ACC112 (cell line): ENCODE data around the gene ARFGAP3.

Experiments
- H2AFZ ChIP-seq: fragments of 200-600 bp; sonication (generic); one replicate; pipeline ENCODE4 v1.6.0; 2017; ENCODE audit warnings: antibody characterized with exemption, low read length; ENCODE audit not compliant: unreplicated experiment
- H3K27ac ChIP-seq: fragments of 200-600 bp; sonication (generic); 2 replicates; pipeline ENCODE4 v1.5.1; 2014; ENCODE audit warnings: low read depth, mild to moderate bottlenecking, antibody characterized with exemption, low read length, moderate library complexity
- H3K27me3 ChIP-seq: fragments of 200-600 bp; sonication (generic); 2 replicates; pipeline ENCODE4 v1.6.1; 2014; ENCODE audit warnings: mild to moderate bottlenecking, antibody characterized with exemption, low read length, moderate library complexity, mixed read lengths; ENCODE audit not compliant: insufficient read depth
- H3K36me3 ChIP-seq: fragments of 200-600 bp; sonication (generic); 2 replicates; pipeline ENCODE4 v1.6.1; 2016; ENCODE audit warnings: mild to moderate bottlenecking, antibody characterized with exemption, low read length, moderate library complexity, mixed read lengths; ENCODE audit not compliant: insufficient read depth
- H3K4me1 ChIP-seq: fragments of 200-600 bp; sonication (generic); one replicate; pipeline ENCODE4 v1.6.1; 2016; ENCODE audit warnings: low read length, mixed read lengths; ENCODE audit not compliant: insufficient read depth, unreplicated experiment, control insufficient read depth
- H3K4me3 ChIP-seq: fragments of 200-600 bp; sonication (generic); 2 replicates; pipeline ENCODE4 v1.5.1; 2014; ENCODE audit warnings: mild to moderate bottlenecking, low read depth, low read length
- H3K79me2 ChIP-seq: fragments of 200-600 bp; sonication (generic); one replicate; pipeline ENCODE4 v1.6.0; 2016; ENCODE audit warnings: low read length; ENCODE audit not compliant: control insufficient read depth, unreplicated experiment, insufficient read depth

The ARFGAP3 gene

GRCh38 chr22:42805016-42805997 is 51.8 kb downstream of the ARFGAP3 start:
- no peak overlapping the region for H2AFZ ChIP-seq
- H3K27me3 ChIP-seq: no peaks in the 10 kb centered on the region
- H3K27ac ChIP-seq: no peak overlapping the region
- H3K79me2 ChIP-seq: no peaks in the 10 kb centered on the region
- peaks cover 7% of the 10 kb centered on the region; the same call in 1 of the 2 replicates for H3K36me3 ChIP-seq
- peaks cover 5% of the 10 kb centered on the region for H3K4me1 ChIP-seq
- H3K4me3 ChIP-seq: no peak overlapping the region

DNA sequence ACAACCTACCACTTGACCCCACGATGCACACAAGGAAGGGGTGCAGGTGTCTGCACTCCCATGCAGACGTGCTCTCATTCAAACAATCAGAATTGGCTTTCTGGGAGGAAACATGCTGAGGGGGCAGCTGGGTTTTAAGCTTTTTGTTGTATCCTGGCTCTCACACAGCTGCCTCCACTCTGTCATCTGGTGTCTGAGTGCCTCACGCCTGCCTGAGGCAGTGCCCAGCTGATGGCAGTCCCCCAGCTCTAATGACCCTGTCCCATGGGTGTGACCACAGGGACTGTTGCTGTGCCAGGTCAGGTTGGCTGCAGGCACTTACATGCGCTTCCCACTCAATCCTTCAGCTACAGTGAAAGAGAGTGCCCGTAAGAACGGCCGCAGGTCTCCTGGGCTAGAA is 53.7 kb downstream of the ARFGAP3 start:
- H2AFZ ChIP-seq: no peak overlapping the region
- H3K27ac ChIP-seq: no peak overlapping the region
- H3K36me3 ChIP-seq: no peaks in the 10 kb centered on the region
- no peak overlapping the region for H3K4me3 ChIP-seq
- peaks cover 5% of the 10 kb centered on the region for H3K4me1 ChIP-seq
- no peaks in the 10 kb centered on the region for H3K27me3 ChIP-seq
- no peaks in the 10 kb centered on the region for H3K79me2 ChIP-seq

- H2AFZ ChIP-seq: no peak overlapping the region
- no peaks in the 10 kb centered on the region for H3K36me3 ChIP-seq
- H3K27me3 ChIP-seq: no peaks in the 10 kb centered on the region
- no peak overlapping the region for H3K4me3 ChIP-seq
- no peaks in the 10 kb centered on the region for H3K79me2 ChIP-seq
- H3K27ac ChIP-seq: no peak overlapping the region
- H3K4me1 ChIP-seq: peaks cover 5% of the 10 kb centered on the region
Observed at GRCh38 chr22:42801252-42802080, 55.6 kb downstream of the ARFGAP3 start.

- no peaks in the 10 kb centered on the region for H3K27me3 ChIP-seq
- no peak overlapping the region for H3K27ac ChIP-seq
- H3K79me2 ChIP-seq: no peaks in the 10 kb centered on the region
- H3K36me3 ChIP-seq: no peaks in the 10 kb centered on the region
- no peak overlapping the region for H2AFZ ChIP-seq
- peaks cover under 1% of the 10 kb centered on the region for H3K4me1 ChIP-seq
- no peak overlapping the region for H3K4me3 ChIP-seq
Observed at GRCh38 chr22:42800451-42801251, 56.4 kb downstream of the ARFGAP3 start.

DNA sequence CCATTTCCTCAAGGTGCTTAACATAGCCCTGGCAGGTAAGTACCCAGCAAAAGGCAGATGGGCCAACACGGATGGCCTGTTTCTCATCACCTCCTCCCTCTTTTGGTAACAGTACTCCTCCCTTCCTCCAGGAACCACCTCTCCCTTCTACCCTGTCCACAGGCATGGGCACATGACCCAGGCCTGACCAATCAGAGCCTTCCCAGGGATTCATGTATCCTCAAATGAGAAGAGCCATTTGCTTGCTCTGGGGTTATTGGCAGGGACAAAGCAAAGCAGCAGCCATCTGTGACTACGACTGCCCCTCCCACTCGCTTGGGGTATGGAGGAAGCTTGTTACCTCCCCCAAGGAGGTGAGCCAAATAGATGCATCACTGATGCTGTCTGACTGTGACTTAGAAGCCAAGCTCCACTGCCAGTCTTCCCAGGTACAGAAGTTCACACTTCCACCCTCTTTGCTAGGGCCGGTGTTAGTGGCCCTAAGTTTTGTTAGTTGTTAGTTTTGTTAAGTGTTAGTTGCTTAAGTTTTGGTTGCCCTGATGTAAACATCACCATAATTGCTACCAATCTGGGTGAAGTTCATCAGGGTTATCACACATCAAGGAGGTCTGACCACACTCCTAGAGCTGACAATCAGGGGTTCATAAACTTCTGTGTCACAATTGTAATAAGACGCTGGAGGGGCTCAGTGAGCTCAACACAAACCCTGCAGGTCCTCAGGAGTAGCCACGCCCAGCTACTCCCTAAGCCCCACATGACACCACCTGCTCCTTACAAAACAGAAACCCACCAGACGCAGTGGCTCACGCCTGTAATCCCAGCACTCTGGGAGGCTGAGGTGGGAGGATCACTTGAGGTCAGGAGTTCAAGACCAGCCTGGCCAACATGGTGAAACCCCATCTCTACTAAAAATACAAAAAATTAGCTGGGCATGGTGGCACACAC is 57.3 kb downstream of the ARFGAP3 start:
- no peak overlapping the region for H2AFZ ChIP-seq
- no peaks in the 10 kb centered on the region for H3K79me2 ChIP-seq
- H3K27ac ChIP-seq: no peak overlapping the region
- no peaks in the 10 kb centered on the region for H3K4me1 ChIP-seq
- H3K36me3 ChIP-seq: no peaks in the 10 kb centered on the region
- H3K4me3 ChIP-seq: no peak overlapping the region
- H3K27me3 ChIP-seq: no peaks in the 10 kb centered on the region

- no peaks in the 10 kb centered on the region for H3K79me2 ChIP-seq
- H3K4me3 ChIP-seq: no peak overlapping the region
- no peak overlapping the region for H2AFZ ChIP-seq
- H3K36me3 ChIP-seq: no peaks in the 10 kb centered on the region
- H3K4me1 ChIP-seq: no peaks in the 10 kb centered on the region
- H3K27me3 ChIP-seq: no peaks in the 10 kb centered on the region
- no peak overlapping the region for H3K27ac ChIP-seq
Observed at GRCh38 chr22:42799061-42799460, 58.0 kb downstream of the ARFGAP3 start.

DNA sequence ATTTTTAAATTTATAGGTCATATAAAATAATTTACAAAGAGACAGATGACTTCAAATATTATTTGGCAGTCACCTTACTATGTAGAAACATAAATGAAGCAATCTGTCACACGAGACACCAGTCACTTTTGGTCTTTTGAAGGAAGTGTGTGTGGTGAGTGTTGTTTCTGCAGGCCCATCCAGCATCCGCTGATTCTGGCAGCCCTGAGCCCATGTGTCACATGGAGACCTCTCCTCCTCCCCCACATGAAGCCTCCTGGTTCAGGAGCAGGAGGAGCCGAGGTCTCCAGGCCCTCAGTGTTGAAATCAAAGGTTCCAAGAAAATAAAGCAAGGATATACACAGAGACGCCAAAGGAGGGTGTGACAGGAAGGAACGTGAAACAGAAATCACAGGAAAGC is 60.1 kb downstream of the ARFGAP3 start:
- no peaks in the 10 kb centered on the region for H3K36me3 ChIP-seq
- no peaks in the 10 kb centered on the region for H3K79me2 ChIP-seq
- no peak overlapping the region for H3K4me3 ChIP-seq
- H3K27me3 ChIP-seq: no peaks in the 10 kb centered on the region
- no peak overlapping the region for H2AFZ ChIP-seq
- H3K4me1 ChIP-seq: no peaks in the 10 kb centered on the region
- H3K27ac ChIP-seq: no peak overlapping the region

GRCh38 chr22:42796081-42796480 is 61.0 kb downstream of the ARFGAP3 start:
- Histone ChIP-seq H3K4me3 (no peak overlapping the region), H2AFZ (no peak overlapping the region), H3K36me3 (no peaks in the 10 kb centered on the region), H3K4me1 (no peaks in the 10 kb centered on the region), H3K27me3 (no peaks in the 10 kb centered on the region), H3K27ac (no peak overlapping the region), H3K79me2 (no peaks in the 10 kb centered on the region)

DNA sequence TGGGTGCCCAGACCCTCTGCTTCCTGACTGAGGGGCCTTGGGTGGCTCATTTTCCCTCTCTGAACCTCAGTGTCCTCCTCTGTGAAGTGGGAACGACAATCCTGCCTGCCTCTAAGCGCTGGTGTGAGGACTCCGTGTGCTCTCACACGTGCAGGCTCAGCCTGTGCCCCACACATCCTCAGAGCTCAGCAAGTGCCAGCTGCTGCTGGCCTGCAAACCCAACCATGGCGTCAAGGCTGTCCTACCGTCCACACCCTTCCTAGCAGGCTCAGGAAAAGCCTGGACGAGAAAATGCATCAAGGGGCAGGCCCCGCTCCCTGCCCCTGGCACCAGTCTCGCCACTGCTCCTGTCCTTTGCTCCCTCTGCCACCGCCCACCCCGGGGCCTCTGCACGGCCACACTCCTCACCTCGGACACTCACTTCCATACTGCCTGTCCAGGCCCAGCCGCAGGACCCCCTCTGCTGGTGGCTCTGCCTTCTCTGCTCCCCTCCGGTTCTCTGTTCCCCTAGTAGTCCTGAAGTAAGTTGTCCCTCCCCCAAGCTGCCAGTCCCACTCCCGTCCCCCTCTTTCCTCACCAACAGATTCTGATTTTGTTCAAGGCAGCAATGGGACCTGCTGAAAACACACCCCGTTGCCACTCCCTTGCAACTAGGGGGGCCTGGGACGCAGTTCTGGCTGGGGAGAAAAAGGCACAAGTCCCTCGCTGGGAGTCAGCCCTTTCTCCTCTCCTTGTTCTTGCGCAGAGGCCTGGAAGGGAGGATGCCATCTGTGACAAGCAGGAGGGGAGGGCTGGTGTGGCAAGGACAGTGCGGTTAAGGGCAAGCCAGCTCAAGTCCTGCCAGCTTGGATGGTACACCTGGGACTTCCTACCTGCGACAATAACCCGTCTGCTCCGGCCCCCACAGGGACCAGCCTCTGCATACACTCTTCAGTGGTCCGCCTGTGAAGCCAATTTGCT is 62.2 kb downstream of the ARFGAP3 start:
- Histone ChIP-seq H3K4me3 (no peak overlapping the region), H3K36me3 (no peaks in the 10 kb centered on the region), H2AFZ (no peak overlapping the region), H3K4me1 (no peaks in the 10 kb centered on the region), H3K27ac (no peak overlapping the region), H3K27me3 (no peaks in the 10 kb centered on the region), H3K79me2 (no peaks in the 10 kb centered on the region)
